Right forelimb (tissue), 1 donor: ENCODE measurements around the gene PHF1.

Experiments
- DNase-seq: peaks from one replicate; pipeline ENCODE4 v3.0.0-alpha.2; 2018

Gene PHF1

DNA sequence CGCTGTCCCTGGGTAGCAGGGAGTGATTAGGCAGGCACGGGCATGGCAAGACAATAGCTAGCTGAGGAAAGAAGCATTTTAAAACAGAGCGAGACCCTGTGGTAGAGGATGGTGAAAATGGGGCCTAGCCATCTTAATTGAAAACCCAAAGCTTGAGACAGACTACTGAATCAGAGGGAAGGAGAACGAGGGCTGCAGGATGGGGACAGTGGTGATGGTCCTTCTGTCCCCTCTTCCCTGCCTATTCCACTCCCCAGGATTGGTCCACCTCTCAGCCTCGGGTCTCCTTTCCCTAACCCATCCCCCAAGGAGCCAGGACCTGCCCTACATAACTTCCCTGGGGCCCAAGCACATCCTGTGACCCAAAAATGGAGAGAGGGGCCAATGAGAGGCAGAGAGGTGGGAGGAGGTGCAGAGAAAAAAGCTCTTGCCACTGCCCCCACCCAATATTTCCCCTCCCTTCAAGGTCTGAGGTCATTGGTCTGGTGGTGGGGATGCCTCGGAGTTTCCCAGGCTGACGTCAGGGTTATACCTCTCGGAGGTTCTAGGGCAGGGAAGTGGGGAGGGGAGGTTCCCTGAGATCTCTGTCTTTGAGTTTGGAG is 8.0 kb downstream of the PHF1 start:
- no peak for DNase-seq

DNA sequence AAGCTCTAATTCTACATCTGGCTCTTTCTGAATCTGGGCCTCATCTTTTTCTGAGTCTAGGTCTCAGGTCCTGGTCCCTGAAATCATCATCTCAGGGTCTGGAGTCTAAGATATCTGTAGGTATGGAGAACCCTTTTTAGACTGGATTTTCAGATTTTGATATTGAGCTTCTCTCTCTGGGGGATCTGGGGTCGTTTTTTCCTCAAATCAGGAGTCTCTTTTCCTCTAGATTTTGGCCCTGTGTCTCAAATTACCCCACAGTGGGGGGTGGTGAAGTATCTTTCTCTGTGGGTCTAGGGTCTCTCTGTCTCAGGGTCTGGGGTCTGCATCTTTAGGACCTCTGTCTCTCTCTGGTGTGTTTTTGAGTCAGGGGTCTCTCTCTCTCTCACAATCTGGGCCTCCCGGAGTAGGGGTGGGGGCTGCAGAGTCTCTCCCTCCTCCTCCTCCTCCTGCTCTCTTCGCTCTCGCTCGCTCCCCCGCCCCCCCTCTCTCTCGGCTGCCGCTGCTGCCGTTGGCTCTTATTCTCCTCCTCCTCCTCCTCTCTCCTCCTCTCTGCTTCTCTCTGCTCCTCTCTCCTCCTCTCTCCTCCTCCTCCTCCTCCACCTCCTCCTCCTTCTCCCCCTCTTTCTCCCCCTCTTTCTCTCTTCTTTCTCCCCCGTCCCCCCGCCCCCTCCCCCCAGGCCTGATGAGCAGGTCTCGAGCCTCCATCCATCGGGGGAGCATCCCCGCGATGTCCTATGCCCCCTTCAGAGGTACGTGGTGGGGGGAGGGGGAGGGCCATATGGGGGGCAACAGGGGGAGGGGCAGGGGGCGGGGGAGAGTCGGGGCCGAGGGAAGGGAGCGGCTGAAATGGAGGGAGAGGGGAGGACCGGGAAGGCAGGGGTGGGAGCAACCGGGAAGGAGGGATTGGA is 9.0 kb downstream of the PHF1 start, which contains the start of gene SYNGAP1:
SYNGAP1 (plus strand) TSS at position 486 of the 911 bp plus-strand sequence; CDS start at position 686, 200 bp downstream.
- DNase-seq: peak; percentile 82

DNA sequence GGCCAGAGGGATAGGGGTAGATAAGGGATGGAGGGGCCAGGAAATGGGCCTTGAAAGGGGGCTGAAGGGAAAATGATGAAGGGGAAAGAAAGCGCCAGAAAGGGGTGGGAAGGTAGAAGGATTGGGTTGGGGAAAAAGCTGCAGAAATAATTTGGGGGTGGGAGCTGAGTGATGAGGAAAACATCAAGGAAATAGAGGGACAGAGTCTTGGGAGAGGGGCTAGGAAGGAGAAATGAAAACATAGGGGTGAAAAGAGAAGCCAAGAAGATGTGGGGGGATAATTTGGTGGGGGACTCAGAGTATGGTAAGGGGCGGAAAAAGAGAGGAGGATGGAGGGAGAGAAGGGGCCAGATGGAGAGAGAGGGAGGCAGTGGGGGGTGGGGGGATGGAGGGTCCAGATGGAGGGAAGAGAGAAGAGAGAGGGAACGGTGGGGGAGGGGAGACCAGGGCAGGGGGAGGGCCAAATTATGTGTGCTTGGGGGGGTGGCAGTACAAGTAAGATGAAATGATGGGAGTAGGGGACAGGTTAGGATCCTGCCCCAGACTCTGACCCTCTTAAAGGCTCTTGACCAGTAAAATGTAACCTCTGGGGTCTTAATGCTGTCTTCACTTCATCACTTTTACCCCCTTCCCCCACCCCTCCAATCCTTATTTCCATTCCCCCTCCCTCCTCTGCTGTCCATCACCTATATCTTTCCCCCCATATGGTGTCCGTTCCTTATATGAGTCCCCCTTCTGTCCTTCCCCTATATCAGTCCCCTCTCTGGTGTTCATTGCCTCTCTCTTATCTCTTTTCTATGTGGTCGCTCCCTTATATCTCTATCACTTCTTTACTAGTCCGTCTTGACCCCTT is 9.9 kb downstream of the PHF1 start:
- no peak for DNase-seq

DNA sequence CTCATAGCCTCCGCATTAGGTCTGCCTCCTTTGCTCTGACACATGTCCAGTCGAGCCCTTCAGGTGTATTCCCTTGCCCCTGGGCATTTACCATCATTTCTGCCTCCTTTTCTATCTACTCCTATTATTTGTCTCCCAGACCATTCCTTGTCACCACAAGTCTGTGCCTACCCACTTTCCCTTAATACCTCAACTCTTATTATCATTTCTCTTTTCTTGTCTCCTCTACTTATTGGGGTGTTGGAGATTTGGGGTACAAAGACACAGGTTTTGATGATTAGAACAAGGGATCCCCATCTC is 10.5 kb downstream of the PHF1 start:
- no peak for DNase-seq

DNA sequence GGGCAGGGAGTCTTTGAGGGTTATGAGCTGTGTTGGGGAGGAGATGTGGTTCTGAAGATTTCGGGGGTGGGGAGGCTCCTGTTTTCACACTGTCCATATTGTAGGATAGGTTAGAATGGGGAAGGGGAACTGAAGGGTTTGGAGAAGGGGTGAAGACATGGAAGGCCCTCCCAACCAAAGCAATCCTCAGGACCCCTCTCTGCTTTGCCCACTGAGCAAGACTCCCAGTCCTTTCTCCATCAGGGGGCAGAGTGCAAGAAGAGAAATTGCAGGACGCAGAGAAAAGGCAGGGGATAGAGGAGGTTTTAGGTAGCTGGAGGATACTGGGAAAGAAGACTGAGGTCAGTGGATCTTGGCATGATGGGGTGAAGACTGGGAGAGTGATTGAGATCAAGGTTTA is 13.0 kb downstream of the PHF1 start:
- DNase-seq: no peak

DNA sequence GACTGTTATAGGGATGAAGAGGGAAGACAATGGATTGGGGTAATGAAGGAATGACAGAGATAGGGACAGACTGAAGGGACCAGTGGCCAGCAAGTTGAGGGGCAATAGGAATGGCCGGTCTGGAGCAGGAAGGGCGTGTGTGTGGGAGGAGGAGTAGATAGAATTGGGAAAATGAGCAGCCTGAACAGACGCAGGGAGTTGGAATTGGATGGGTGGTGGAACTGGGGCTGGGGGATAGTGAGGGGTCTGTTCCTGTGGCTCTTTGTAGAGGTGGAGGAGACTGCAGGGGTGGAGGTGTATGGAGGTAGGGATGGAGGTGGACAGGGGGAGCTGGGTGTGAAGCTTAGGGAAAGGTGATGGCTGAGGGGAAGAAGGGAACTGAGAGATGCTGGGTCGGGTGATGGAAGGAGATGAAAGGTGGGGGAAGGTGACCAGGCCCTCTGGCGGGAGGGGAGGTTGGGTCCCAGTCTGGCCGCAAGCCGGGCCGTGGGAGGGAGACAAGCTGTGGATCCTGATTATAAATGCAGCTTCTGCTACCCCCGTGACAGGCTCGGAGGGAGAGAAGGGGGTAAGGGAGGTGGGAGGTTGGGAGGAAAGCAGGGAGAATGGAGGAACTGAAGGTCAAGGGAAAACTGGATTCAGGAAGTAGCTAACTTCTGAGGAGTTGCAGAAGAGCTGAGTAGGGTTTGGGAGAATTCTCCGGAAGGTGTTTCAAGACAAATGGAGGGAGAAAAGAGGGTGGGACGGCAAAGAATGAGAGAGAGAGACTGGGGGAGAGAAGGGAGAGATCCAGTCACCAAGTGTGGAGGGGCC is 14.2 kb downstream of the PHF1 start:
- DNase-seq: no peak

DNA sequence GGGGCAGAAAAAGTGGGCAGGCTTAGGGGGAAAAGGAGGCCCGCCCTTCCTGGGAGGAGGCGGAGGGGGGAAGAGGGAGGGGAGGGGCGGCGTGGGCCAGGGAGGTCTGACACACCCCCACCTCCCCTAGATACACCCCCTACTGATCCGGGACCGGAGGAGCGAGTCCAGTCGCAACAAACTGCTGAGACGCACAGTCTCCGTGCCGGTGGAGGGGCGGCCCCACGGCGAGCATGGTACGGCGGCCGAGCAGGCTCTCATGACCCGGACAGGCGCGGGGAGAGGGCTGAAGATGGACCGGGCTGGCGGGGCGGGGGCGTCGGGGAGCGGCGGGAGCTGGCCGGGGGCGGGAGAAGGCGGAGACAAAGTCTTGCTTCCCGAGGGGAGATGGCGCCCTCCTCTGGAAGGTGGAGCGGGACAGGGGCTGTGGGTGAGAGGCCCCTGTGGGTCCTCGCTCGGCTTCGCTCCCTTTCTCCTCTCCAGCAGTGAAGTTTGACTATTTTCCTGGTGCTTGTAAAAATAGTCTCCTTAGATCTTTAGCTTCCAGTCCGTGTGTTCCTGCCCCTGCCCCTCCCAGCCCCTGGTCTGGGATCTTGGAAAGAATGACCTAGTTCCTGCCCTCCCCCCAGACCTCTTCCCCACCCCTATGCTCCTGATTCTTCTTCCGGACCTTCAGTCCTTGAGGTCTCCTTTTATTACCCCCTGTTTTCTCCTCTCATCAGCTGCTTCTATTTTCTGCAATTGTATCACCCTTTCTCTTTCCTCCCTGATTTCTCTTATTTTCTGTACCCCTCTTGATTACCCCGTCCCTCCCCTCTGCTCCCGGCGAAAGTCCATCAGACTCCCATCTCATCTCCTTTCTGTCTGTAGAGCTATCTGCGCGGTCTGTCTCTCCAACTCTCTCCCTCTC is 15.1 kb downstream of the PHF1 start:
- DNase-seq: peak; percentile 92

DNA sequence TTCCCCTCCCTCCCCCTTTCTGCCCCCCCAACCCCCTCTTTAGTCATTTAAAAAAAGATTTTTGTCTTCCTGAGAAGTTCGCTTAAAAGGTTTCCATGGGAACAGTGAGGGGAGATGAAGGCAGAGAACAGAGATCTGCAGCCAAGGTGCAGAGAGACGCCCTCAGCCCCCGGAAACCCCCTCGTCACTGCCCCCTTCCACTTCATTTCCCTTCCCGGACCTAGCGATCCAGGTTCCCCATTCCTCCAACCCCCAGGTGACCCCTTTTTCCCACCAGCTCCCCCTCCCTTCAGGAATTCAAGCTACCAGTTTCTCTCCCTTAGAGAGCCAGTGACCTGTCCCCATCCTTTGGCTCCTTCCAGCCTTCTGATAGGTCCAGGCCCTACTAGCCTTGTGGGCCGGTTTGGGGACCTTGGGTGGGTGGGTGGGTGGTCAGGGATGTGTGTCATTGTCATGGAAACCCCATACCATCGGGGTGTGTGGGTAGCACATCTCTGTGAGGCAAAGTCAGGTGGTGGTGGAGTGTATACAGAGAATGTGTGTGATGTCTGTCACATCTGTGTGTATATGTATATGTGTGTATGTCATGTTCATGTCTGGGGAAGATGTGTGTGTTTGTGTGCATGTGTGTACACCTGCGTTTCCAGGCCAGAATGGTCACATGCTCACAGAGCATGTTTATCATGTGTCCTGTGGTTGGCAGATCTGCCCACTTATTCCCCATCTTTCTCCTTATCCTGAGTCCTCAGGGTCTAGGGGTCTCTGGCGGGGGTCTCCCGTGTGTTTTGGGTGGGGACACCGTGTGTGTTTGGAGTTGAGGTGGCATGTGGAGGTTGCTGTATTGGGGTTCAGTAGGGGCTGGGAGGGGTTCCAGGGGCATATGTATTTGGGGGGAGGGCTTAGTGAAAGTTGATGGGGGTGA is 16.0 kb downstream of the PHF1 start:
- DNase-seq: no peak

DNA sequence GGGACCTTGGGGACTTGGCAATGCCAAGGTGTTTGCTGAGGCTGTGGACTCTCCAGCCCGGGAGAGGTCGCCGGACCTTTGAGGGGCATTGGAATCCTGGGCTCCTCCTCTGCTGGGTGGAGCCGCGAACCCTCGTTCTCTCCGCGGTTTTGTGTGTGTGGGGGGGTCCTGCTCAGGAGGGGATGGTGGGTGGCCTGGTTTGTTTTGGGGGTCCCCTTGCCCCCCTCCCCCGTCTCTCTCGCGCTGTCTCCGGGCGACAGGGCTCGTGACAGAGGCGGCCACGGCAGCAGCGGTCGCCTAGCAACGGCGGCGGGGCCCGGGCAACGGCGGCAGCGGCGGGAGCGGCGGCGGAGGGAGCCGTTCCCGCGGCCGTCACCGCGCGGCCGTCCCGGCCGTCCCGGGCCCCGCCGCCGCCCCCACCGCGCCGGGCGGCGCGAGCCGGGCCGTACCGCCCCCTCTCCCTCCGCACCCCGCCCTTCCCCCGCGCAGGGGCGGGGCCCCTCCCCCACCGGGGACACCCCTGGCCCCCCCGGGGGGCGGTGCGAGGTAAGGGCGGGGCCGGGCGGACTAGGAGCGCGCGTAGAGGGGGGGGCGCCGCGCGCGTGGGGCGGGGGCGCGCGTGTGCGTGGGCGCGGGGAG is 16.9 kb downstream of the PHF1 start:
- no peak for DNase-seq

DNA sequence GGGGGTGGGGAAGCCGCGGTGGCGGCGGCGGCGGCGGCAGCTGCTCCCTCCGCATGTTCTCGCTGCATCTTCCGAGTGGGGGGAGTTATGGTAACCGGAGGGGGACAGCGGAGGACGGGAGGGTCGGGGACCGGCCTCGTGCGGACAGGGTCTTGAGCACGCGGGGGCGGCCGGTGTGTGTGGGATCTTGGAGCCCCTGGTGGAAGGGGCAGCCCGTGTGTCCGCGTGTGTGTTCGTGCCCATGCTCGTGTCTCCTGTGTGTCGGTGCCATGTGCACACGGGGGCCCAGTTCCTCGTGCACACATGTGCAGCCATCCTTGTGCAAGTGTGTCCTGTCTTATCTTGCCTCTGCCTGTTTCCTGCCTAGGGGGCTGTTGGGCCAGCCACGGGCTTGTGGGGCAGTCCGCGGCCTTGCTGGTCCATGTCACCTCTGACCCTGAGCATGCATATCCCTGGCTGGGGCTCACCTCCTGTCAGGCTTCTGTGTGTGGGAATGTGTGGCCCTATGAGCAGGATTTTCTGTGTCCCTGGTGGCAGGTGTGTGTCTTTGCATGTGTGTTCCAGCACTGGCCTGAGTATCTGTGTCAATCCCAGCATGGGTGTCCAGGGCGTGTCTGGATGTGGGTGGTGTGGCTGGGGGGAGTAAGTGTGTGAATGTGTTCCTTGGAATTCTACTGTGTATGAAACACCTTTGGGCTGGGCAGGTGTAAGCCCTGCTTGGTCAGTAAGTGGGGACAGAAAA is 17.6 kb downstream of the PHF1 start:
- DNase-seq: peak; percentile 65

DNA sequence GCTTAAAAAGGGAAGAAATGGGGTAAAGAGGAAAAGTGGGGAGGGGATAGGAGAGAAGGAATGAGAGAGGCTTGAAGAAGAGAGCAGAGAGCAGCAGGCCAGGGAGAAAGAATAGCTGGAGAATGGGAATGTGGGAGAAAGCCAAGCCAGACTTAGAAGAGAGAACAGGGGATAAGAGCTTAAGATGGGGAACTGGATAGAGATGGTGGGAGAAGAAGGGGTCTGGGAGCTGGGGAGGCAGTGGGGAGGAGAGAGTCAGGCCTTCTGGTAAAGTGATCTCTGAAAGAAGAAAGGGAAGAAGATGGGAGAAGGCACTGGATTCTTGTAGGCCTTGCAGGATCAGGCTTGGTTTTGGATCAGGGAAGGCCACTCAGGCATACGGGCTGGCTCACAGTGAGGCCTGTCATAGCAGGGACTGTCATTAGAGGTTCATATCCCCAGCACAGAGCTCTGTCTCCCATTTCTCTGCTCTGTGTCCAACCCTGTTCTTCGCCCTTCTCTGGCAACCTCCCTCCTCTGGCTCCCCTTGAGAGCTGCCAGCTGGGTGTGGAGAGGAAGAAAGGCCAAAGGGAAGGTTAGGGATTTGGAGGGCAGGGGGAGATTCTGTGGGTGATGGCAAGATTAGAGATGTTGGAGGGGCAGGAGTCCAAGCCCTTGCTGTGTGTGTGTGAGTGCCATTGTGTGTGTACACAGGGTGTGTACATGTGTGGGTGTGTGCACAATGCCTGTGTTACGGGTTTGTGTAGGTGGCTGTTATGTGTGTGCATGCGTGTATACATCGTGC is 18.3 kb downstream of the PHF1 start:
- no peak for DNase-seq

DNA sequence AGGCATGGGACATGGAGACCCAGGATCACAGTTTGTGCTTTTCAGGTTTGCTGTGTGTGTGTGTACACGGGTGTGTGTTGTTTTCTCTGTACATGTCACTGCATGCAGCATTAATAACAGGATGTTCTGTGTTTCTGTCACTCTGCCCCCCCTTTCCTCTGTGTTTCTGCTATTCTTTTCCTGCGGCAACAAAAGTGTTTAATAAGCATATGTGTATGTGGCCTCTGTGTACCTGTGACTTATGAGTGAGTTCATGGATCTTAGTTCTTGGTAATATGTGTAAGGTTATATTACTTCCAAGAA is 18.9 kb downstream of the PHF1 start:
- no peak for DNase-seq

DNA sequence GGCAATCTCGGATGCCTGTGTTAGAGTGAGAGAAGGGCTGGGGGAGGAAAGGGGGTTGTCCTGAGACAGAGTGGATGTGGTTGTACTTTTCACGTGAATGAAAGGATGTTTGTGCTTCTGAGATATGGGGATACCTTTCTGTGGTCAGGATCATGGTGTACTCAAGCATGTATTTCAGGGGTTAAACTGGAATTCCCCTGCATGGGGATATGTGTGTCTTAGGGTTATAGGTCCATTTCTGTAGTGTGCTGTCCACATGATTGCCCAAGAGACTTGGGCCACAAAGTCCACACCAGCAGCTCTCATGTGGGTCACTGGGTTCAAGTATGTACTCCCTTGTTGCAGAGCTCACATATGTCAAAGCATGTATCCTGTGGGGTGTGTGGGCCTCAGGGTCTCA is 19.5 kb downstream of the PHF1 start:
- no peak for DNase-seq

DNA sequence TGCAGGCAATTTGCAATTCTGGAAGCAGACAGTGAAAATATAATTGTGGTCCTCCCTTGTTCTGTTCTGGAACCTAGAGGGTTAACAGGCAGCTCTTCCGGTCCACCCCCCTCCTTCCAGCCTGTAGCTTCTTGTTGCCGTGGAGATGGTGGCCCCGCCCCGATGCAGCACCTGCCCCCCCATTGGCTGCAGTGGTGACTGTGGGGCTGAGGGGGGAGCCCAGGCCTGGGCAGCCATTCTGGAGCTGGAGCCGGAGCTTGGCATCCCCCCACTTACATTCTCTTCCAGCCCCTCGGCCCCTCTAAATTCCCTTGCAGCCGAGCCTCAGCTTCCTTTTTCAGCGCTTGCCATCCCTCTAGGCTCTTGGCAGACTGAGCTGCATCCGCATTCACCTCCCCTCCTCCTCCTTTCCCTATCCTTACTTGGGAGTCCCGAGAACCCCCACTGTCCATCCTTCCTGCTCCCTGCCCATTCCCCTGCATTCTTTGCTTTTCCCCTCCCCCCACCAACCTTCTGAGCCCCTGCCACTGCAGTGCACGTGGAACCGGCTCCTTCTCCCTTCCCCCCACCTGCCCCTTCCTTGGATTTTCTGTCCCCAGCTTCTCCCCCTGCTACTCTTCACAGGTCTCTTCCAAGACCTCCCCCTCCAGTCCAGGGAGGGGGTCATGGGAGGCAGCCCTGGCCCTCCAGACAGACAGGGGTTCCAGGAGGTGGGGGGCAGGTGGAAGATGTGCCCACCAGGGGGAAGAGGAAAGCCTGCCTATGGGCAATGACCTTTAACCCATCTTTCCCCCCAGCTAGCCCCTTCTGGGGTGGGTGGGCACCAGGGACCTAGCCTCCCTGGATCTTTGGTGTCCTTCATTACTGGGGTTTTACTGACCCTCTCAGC is 20.4 kb downstream of the PHF1 start:
- peak; percentile 81 for DNase-seq

DNA sequence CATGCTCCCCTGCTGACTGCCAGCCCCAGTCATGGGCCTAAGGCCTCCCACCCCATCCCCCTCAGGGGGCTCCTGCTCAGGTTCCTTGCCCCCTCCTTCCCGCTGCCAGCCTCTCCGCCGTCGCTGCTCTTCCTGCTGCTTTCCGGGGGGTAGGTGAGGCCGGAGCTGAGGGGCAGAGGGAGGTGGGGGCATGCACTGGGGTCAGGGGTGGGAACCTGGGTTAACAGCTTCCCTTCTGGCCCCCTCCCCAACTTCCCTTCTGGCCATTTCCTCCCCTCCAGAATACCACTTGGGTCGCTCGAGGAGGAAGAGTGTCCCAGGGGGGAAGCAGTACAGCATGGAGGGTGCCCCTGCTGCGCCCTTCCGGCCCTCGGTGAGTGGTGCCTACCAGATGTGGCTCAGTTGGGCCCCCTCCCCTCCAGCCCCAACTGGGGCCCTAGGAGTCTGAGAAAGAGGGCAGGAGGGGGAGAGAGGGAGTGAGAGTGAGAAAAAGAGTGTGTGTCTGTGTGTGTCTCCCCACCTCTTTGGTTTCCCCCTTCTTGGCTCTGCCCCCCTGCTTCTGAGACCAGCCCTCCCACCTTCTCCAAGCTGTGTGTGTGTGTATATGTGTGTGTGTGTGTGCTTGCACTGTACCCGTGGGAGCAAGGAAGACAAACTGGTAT is 21.2 kb downstream of the PHF1 start:
- DNase-seq: no peak

DNA sequence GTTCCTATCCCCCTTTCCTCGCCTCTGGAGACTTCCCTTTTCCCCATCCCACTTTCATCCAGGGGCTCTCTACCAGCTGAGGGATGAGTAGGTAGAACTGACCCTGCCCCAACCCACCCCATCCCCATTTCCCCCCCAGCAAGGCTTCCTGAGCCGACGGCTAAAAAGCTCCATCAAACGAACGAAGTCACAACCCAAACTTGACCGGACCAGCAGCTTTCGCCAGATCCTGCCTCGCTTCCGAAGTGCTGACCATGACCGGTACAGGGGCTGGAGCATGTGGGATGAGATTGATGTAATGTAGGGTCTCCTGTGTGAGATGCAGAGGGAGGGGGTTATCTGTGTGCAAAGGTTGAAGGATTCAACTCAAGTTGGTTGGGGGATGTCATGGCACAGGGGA is 21.7 kb downstream of the PHF1 start:
- no peak for DNase-seq

DNA sequence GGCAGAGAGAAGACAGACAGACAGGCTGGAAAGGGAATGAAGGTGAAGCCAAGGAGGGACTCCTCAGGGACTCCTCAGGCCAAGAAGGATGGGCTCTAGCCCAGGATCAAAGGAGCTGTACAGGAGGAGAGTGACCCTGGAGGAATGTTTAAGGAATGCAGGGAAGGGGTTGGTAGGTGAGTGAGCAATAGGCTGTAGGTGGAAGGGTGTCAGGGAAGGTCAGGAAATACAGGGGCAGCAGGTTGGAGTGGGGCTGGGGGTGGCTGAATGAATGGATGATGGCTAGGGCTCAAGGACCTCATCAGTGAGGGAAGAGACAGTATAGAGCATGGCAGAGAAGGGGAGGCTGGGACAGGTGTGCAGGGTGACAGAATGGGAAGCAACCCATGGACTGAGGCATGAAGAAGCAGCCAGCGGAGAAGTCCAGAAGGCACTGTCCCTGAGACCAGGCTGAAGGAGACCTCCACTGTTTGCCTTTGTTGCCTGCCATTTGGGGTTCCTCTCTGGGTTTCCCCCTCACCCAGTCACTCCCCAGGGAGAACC is 22.3 kb downstream of the PHF1 start:
- no peak for DNase-seq
